K562 (cell line): Measurements from ENCODE around the gene C11orf91. TPM values are rescaled to one million over a fixed set of nuclear protein-coding genes. Genes with fewer than 3 reads are reported as not detected.

ENCODE experiments used
- ATAC-seq: fragments of 200-7000 bp; cut with Tn5 transposase; 3 replicates; pipeline ENCODE4 v1.9.1; 2020; ENCODE audit warnings: moderate library complexity
- BruUV-seq: library from RNA; stranded (reverse); fragments of 400-500 nt; replicated peaks from 2 replicates; lab custom pipeline; 2021; lab: Mats Ljungman, UMichigan
- CTCF ChIA-PET: fragments of 300-600 bp; formaldehyde crosslinking; extraction: SDS; loops from one replicate; lab custom pipeline; 2021; ENCODE audit warnings: low intra/inter-chr PET ratio; lab: Yijun Ruan, JAX
- POLR2A ChIA-PET: fragments of 300-600, 350-650 bp; sonication (Branson Sonifier 250); formaldehyde crosslinking; extraction: SDS; loops from one replicate; lab custom pipeline; 2021; ENCODE audit warnings: antibody characterized with exemption, inconsistent platforms; lab: Yijun Ruan, JAX
- DNase-seq, 4 experiments: peaks; one replicate each; pipeline versions ENCODE4 v3.0.0 to v3.0.0-alpha.2; 2011 to 2018; ENCODE audit warnings: low spot score in 3 of 4, mixed read lengths in 3 of 4; ENCODE audit errors: extremely low read depth in 1 of 4
- FAIRE-seq: peaks from 2 replicates; lab custom pipeline; 2011; peaks lifted over from hg19 to GRCh38; lab: Jason Lieb, UNC
- H2AFZ ChIP-seq: 2 replicates; pipeline ENCODE4 v1.6.0; 2011; ENCODE audit warnings: low read depth, low read length, control low read depth, inconsistent platforms
- H3K27ac ChIP-seq: fragments of 200-600 bp; 3 replicates; pipeline ENCODE4 v1.8.0; 2011; ENCODE audit warnings: low read depth, mild to moderate bottlenecking, control low read depth, inconsistent platforms, low read length, moderate library complexity, mixed read lengths; ENCODE audit errors: extremely low read depth
- H3K27me3 ChIP-seq, 2 experiments: fragments of 300-600 bp in 1 of 2; 2 replicates in 1 of 2; 3 replicates in 1 of 2; pipeline versions ENCODE4 v1.6.0 to v1.8.0; 2011; ENCODE audit warnings: inconsistent platforms in 2 of 2, low read length in 2 of 2, mild to moderate bottlenecking in 1 of 2, mixed read lengths in 1 of 2, moderate library complexity in 1 of 2; ENCODE audit not compliant: control insufficient read depth in 2 of 2, insufficient read depth in 2 of 2
- H3K36me3 ChIP-seq: fragments of 300-600 bp; 3 replicates; pipeline ENCODE4 v1.8.0; 2011; ENCODE audit warnings: mild to moderate bottlenecking, low read length, inconsistent platforms; ENCODE audit not compliant: control insufficient read depth, insufficient read depth
- H3K4me1 ChIP-seq, 2 experiments: fragments of 200-600 bp in 1 of 2; replicated peaks in 1 of 2; 2 replicates in 1 of 2; 3 replicates in 1 of 2; pipeline versions ENCODE4 v1.5.1 to v1.8.0; 2011; ENCODE audit warnings: inconsistent platforms in 2 of 2, low read length in 2 of 2, mild to moderate bottlenecking in 1 of 2, mixed read lengths in 1 of 2, moderate library complexity in 1 of 2; ENCODE audit not compliant: control insufficient read depth in 2 of 2, insufficient read depth in 2 of 2
- H3K4me2 ChIP-seq: 2 replicates; pipeline ENCODE4 v1.6.1; 2011; ENCODE audit warnings: low read length, control low read depth, inconsistent platforms, mixed read lengths; ENCODE audit not compliant: insufficient read depth
- H3K4me3 ChIP-seq: fragments of 200-600 bp; sonication (generic), shearing (Covaris generic); 2 replicates; pipeline ENCODE4 v1.5.1; 2016; ENCODE audit warnings: control low read depth, inconsistent platforms
- H3K79me2 ChIP-seq: fragments of 200-600 bp; 3 replicates; pipeline ENCODE4 v1.8.0; 2011; ENCODE audit warnings: low read length, inconsistent platforms; ENCODE audit not compliant: control insufficient read depth, insufficient read depth
- H3K9ac ChIP-seq, 2 experiments: 2 replicates each; pipeline versions ENCODE4 v1.6.0 to v1.6.1; 2011; ENCODE audit warnings: low read depth in 2 of 2, low read length in 2 of 2, control low read depth in 1 of 2, inconsistent platforms in 1 of 2, mild to moderate bottlenecking in 1 of 2, mixed read lengths in 1 of 2; ENCODE audit not compliant: insufficient read depth in 1 of 2
- H3K9me1 ChIP-seq: one replicate; pipeline ENCODE4 v1.6.0; 2011; ENCODE audit warnings: inconsistent platforms, mild to moderate bottlenecking, low read length, moderate library complexity; ENCODE audit not compliant: control insufficient read depth, insufficient read depth
- H3K9me3 ChIP-seq: replicated peaks from 2 replicates; pipeline ENCODE4 v1.5.1; 2011; ENCODE audit warnings: low read depth, low read length, inconsistent platforms; ENCODE audit not compliant: control insufficient read depth, insufficient read depth
- H4K20me1 ChIP-seq: replicated peaks from 2 replicates; pipeline ENCODE4 v1.6.1; 2011; ENCODE audit warnings: low read length, inconsistent platforms, mixed read lengths; ENCODE audit not compliant: control insufficient read depth, insufficient read depth
- CREM ChIP-seq: IDR thresholded peaks from 2 replicates; pipeline ENCODE4 v1.6.1; 2014; ENCODE audit warnings: antibody characterized with exemption, low read depth
- MCM2 ChIP-seq: fragments of 450-650 bp; IDR thresholded peaks from 2 replicates; pipeline ENCODE4 v1.6.1; 2017; ENCODE audit warnings: low read depth, mild to moderate bottlenecking
- RBM39 ChIP-seq: fragments of 200-400 bp; formaldehyde crosslinking; optimal IDR thresholded peaks from 2 replicates; pipeline ENCODE3; 2018; ENCODE audit warnings: low read depth, low read length
- SAP30 ChIP-seq: fragments of 200-600 bp; sonication (generic); IDR thresholded peaks from 2 replicates; pipeline ENCODE4 v1.6.1; 2012; ENCODE audit warnings: borderline replicate concordance, low read depth, mild to moderate bottlenecking, moderate library complexity, low read length, control low read depth, inconsistent platforms; ENCODE audit not compliant: insufficient read depth, poor library complexity, severe bottlenecking
- U2AF1 ChIP-seq: fragments of 200-400 bp; formaldehyde crosslinking; optimal IDR thresholded peaks from 2 replicates; pipeline ENCODE3; 2017; ENCODE audit warnings: mild to moderate bottlenecking, low read depth, low read length, moderate library complexity
- ZNF184 ChIP-seq: sonication (generic); formaldehyde crosslinking; IDR thresholded peaks from 2 replicates; pipeline ENCODE4 v1.5.0; 2020; ENCODE audit warnings: missing genetic modification reagents
- ZNF398 ChIP-seq: fragments of 250-450 bp; sonication (Bioruptor Pico); IDR thresholded peaks from 2 replicates; pipeline ENCODE4 v1.8.0; 2021; ENCODE audit warnings: moderate library complexity, mild to moderate bottlenecking, inconsistent platforms
- WGBS: fragments of 100-300 bp; shearing (Covaris generic); methylation state at CpG from one replicate; pipeline ENCODE4 v1.1.6; 2016; ENCODE audit warnings: low coverage, mixed read lengths; ENCODE audit not compliant: insufficient coverage; ENCODE audit errors: missing lambda C conversion rate; 5-methylcytosine and 5-hydroxymethylcytosine counted together
- in situ Hi-C: fragments of 300-500 bp; cut with MboI; formaldehyde crosslinking; loops from 4 replicates; pipeline ENCODE4 v1.15.0; 2018; ENCODE audit warnings: inconsistent platforms, mixed read lengths
- intact Hi-C: fragments of 100-400 bp; cut with micrococcal nuclease; formaldehyde crosslinking; loops from 2 replicates; pipeline ENCODE4 v1.14.2; 2022
- polyA plus RNA-seq, 8 experiments: library from polyadenylated mRNA; depleted of rRNA in 4 of 8; stranded (reverse) in 5 of 8; unstranded in 3 of 8; fragments of >200 nt; fragmentation: Nextera tagmentation in 2 of 8; fragmentation: Illumina TruSeq in 1 of 8; extraction: Ambion mirVana in 2 of 8; extraction: Trizol in 1 of 8; gene quantifications; 2 replicates each; pipeline versions ENCODE4 v1.2.1 to v1.2.3, GENCODE V29; 2011 to 2014; ENCODE audit warnings: inconsistent platforms in 1 of 8, missing spikeins in 1 of 8
- total RNA-seq, 7 experiments: library from RNA; depleted of rRNA in 6 of 7; stranded (reverse); fragments of >200 nt in 6 of 7; fragmentation: Illumina TruSeq in 2 of 7; extraction: Trizol in 2 of 7; gene quantifications; 2 replicates each; pipeline versions ENCODE4 v1.2.1 to v1.2.3, GENCODE V29; 2011 to 2021; ENCODE audit warnings: low replicate concordance in 1 of 7

Gene C11orf91
- total and polyA plus RNA-seq, 9 of the 15 experiments (the other 6 are each of a cell fraction or from before 2014, with no cell fraction given), result not detected

GRCh38 chr11:33656768-33657167, 43.9 kb downstream of the C11orf91 start:
- ChIA-PET CTCF (no interaction called here), POLR2A (interaction anchor here (0.6 kb wide), 1 partner anchor 11 kb away, joined by 4 read pairs; no protein-coding TSS in a partner anchor)
- BruUV-seq, result no TSS peak
- Histone ChIP-seq H2AFZ (no peak overlapping the region), H3K27me3 (peaks cover 20 to 48% of the 10 kb centered on the region in 2 experiments; a peak in 4 of 5 replicates), H3K9me3 (no peaks in the 10 kb centered on the region), H3K79me2 (no peaks in the 10 kb centered on the region), H4K20me1 (no peaks in the 10 kb centered on the region)
- no peak for ATAC-seq
- TF ChIP-seq ZNF184, result no peak
- TF ChIP-seq CREM, result no peak
- TF ChIP-seq, all 486 proteins: peak for 0
- Histone ChIP-seq H3K9me1 (no peaks in the 10 kb centered on the region), H3K9ac (no peak overlapping the region), H3K4me3 (no peak overlapping the region), H3K27ac (no peak overlapping the region), H3K4me1 (no peaks in the 10 kb centered on the region; a peak in 1 of 5 replicates), H3K36me3 (no peaks in the 10 kb centered on the region), H3K4me2 (no peak overlapping the region)
- DNase-seq (no peak), FAIRE-seq (no peak)
- intact Hi-C loops, result no loop called here
- in situ Hi-C loops, result no loop called here
- WGBS, result 1% methylated on average over 7 of the region's 7 CpGs

GRCh38 chr11:33655842-33656600, 44.6 kb downstream of the C11orf91 start:
- no peaks in the 10 kb centered on the region for H3K36me3 ChIP-seq
- H3K9me1 ChIP-seq, result no peaks in the 10 kb centered on the region
- peaks cover 20 to 44% of the 10 kb centered on the region in 2 experiments; a peak in 4 of 5 replicates for H3K27me3 ChIP-seq
- DNase-seq, result no peak
- TF ChIP-seq ZNF398 (CRISPR knock-in tag), result no peak
- no peak for TF ChIP-seq RBM39
- TF ChIP-seq SAP30, result no peak
- TF ChIP-seq MCM2, result no peak
- no peak for TF ChIP-seq U2AF1
- no peaks in the 10 kb centered on the region; a peak in 1 of 5 replicates for H3K4me1 ChIP-seq
- ChIA-PET CTCF (no interaction called here), POLR2A (no interaction called here)
- intact Hi-C loops (no loop called here), in situ Hi-C loops (no loop called here)
- ATAC-seq, result no peak
- no peaks in the 10 kb centered on the region for H3K9me3 ChIP-seq
- no peak overlapping the region for H2AFZ ChIP-seq
- no peaks in the 10 kb centered on the region for H3K79me2 ChIP-seq
- no peak overlapping the region for H3K4me3 ChIP-seq
- H3K27ac ChIP-seq, result no peak overlapping the region
- FAIRE-seq, result no peak
- H4K20me1 ChIP-seq, result no peaks in the 10 kb centered on the region
- no peak overlapping the region for H3K9ac ChIP-seq
- H3K4me2 ChIP-seq, result no peak overlapping the region
- no TSS peak for BruUV-seq
- WGBS, result 2% methylated on average over 11 of the region's 11 CpGs
